Stimulated activated CD8-positive, alpha-beta memory T cell treated with anti-CD3 and anti-CD28 coated beads, Interleukin-15, amount 100 ng/mL, for 4 hours (primary cell): ENCODE measurements around the gene HOXA9.

ENCODE experiments used
- DNase-seq, 2 donors: peaks; one replicate each; pipeline ENCODE4 v3.0.0-alpha.2; 2020; ENCODE audit warnings: low read depth in 2 of 2

HOXA9 gene

DNA sequence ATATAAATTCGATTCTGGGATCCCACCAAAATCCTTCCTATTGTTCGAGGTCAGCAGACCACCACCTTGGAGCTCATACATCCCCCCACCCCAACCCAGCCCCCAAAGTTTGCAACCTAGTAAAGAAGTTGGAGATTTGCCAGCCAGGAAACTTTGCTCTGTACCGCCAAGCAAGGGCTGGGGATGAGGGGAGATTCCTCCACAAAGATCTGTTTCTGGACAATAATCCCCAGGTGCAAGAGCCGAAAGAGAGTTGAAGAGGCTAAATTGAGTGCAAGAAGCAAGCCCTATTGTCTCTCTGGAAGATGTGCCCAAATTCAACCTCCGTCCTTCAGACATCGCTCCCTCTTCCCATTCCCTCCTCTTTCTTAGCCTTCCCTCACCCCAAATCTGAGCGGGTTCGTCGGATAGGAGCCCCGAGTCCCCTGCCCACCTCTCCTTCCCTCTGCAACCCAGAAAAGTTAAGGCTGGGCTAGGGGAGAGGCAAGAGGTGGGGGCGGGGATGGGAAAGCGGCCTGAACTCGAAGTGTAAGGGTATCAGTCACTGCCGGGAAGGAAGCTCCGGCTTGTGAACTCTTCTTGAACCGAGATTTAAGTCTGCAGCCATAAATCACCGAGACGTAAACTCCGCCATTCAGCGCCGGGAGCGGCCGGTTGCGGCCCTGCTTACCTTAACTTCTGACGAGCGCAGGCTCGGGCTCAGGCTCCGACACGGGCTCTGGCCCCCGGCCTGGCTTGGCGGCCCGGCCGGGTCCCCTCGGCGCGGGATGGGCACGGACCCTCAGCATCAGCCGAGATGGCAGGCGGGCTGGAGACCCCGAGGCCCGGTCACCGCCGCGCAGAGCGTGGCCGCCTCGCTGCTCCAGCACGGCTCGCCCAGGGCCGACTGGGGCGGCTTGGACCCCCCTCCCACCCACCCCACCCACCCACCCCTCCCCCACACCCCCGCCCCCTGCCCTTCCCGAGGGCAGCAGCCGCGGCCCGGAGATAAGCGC is 52.1 kb downstream of the HOXA9 start:
- DNase-seq: no peak
